ENCODE results near the gene COIL.

GRCh38 chr17:56997313-56997712 lies 36.5 kb upstream of the COIL start:
- TF ChIP-seq CTCF (conservative IDR thresholded peaks at IDR 0.05; ENCODE audit: low read length), result no peak
- TF ChIP-seq EZH2phosphoT487 (IDR thresholded peaks at IDR 0.05; ENCODE audit: borderline replicate concordance, low read depth, low read length), result no peak
